ENCODE measurements around the gene CDKN2D. TPM values are rescaled to one million over a fixed set of nuclear protein-coding genes. Genes with fewer than 3 reads are reported as not detected.

Gene CDKN2D
- total RNA-seq, 2 donors from 2014 or later = 3.7 to 8.2 TPM

- no peaks in the 10 kb centered on the region for H3K9me3 ChIP-seq
- H3K27ac ChIP-seq = peak overlapping the region; percentile 83 to 86
- intact Hi-C loops (cut with DNase I) = loop anchor here (5.0 kb wide), 1 partner anchor 63 kb away; the partner anchor contains the start of gene KEAP1
- no peak for DNase-seq (ENCODE audit: low spot score)
- TF ChIP-seq POLR2AphosphoS5 (IDR thresholded peaks at IDR 0.05) = no peak
- TF ChIP-seq POLR2A (IDR thresholded peaks at IDR 0.05) = no peak
- TF ChIP-seq, protein P1, sequence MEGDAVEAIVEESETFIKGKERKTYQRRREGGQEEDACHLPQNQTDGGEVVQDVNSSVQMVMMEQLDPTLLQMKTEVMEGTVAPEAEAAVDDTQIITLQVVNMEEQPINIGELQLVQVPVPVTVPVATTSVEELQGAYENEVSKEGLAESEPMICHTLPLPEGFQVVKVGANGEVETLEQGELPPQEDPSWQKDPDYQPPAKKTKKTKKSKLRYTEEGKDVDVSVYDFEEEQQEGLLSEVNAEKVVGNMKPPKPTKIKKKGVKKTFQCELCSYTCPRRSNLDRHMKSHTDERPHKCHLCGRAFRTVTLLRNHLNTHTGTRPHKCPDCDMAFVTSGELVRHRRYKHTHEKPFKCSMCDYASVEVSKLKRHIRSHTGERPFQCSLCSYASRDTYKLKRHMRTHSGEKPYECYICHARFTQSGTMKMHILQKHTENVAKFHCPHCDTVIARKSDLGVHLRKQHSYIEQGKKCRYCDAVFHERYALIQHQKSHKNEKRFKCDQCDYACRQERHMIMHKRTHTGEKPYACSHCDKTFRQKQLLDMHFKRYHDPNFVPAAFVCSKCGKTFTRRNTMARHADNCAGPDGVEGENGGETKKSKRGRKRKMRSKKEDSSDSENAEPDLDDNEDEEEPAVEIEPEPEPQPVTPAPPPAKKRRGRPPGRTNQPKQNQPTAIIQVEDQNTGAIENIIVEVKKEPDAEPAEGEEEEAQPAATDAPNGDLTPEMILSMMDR (IDR thresholded peaks at IDR 0.05) = no peak
- H3K36me3 ChIP-seq = peaks cover 0 to 6% of the 10 kb centered on the region in 2 donors
- H3K4me3 ChIP-seq = peak overlapping the region; percentile 81 to 92
- WGBS = 9% methylated on average over 10 of the region's 10 CpGs
- peaks cover 16% of the 10 kb centered on the region for H3K4me1 ChIP-seq (replicated peaks)
- H3K27me3 ChIP-seq (replicated peaks; ENCODE audit: insufficient read depth) = no peaks in the 10 kb centered on the region
Measured at GRCh38 chr19:10565028-10565566, 3.7 kb downstream of the CDKN2D start.

GRCh38 chr19:10562609-10563008, 6.2 kb downstream of the CDKN2D start:
- intact Hi-C loops (cut with DNase I) = no loop called here
- Histone ChIP-seq H3K27ac (no peak overlapping the region), H3K4me3 (no peak overlapping the region), H3K9me3 (no peaks in the 10 kb centered on the region), H3K4me1 (replicated peaks) (peaks cover 10% of the 10 kb centered on the region), H3K36me3 (peaks cover 2 to 16% of the 10 kb centered on the region in 2 donors), H3K27me3 (replicated peaks; ENCODE audit: insufficient read depth) (no peaks in the 10 kb centered on the region)
- TF ChIP-seq, protein P1 (IDR thresholded peaks at IDR 0.05) = no peak
- TF ChIP-seq POLR2AphosphoS5 (IDR thresholded peaks at IDR 0.05) (no peak), POLR2A (IDR thresholded peaks at IDR 0.05) (no peak)
- WGBS = 95% methylated on average over 5 of the region's 5 CpGs
- DNase-seq (ENCODE audit: low spot score) = no peak

DNA sequence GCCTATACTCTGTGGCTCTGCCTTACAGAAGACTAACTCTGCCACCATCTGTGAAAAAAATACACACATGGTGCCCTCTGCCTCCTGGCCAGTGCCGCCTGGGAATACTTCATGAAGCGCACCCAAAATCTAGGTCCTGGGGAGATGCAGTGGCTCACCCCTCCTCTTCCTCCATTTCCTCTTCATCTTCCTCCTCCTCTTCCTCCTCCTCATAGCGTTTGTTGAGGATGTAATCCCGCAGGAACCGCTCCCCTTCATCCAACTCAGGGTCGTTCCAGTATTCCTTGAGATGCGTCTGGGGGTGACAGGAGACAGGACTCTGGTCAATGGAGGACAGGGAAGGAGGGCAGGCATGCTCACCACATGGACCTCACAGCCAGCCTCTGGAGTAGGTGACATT, 8.6 kb downstream of the CDKN2D start:
- intact Hi-C loops (cut with DNase I) = no loop called here
- H3K36me3 ChIP-seq = peaks cover 8 to 16% of the 10 kb centered on the region in 2 donors

GRCh38 chr19:10557603-10558197, 11.1 kb downstream of the CDKN2D start:
- no peak for DNase-seq (ENCODE audit: low spot score)
- intact Hi-C loops (cut with DNase I) = no loop called here
- whole genome bisulfite sequencing = 90% methylated on average over 33 of the region's 33 CpGs
- TF ChIP-seq, protein P1 (IDR thresholded peaks at IDR 0.05) = no peak
- no peak for TF ChIP-seq POLR2AphosphoS5 (IDR thresholded peaks at IDR 0.05)
- TF ChIP-seq POLR2A (IDR thresholded peaks at IDR 0.05) = no peak
- no peaks in the 10 kb centered on the region for H3K9me3 ChIP-seq
- no peak overlapping the region for H3K27ac ChIP-seq
- H3K36me3 ChIP-seq = peaks cover 12 to 16% of the 10 kb centered on the region in 2 donors
- H3K4me3 ChIP-seq = no peak overlapping the region
- H3K27me3 ChIP-seq (replicated peaks; ENCODE audit: insufficient read depth) = no peaks in the 10 kb centered on the region
- H3K4me1 ChIP-seq (replicated peaks) = no peaks in the 10 kb centered on the region

More for the DNA sequence above, 8.6 kb downstream of the CDKN2D start:
- TF ChIP-seq POLR2A (IDR thresholded peaks at IDR 0.05) (no peak), POLR2AphosphoS5 (IDR thresholded peaks at IDR 0.05) (no peak)
- TF ChIP-seq, protein P1 (IDR thresholded peaks at IDR 0.05) = no peak
- Histone ChIP-seq H3K4me1 (replicated peaks) (peaks cover 5% of the 10 kb centered on the region), H3K9me3 (no peaks in the 10 kb centered on the region), H3K27me3 (replicated peaks; ENCODE audit: insufficient read depth) (no peaks in the 10 kb centered on the region), H3K27ac (no peak overlapping the region), H3K4me3 (no peak overlapping the region)
- WGBS = 87% methylated on average over 7 of the region's 7 CpGs
- DNase-seq (ENCODE audit: low spot score) = no peak

GRCh38 chr19:10555610-10555973, 13.2 kb downstream of the CDKN2D start:
- Histone ChIP-seq H3K27me3 (replicated peaks; ENCODE audit: insufficient read depth) (no peaks in the 10 kb centered on the region), H3K36me3 (peaks cover 12 to 23% of the 10 kb centered on the region in 2 donors), H3K27ac (peak overlapping the region; percentile 6 to 7), H3K4me1 (replicated peaks) (no peaks in the 10 kb centered on the region), H3K9me3 (no peaks in the 10 kb centered on the region), H3K4me3 (no peak overlapping the region)
- intact Hi-C loops (cut with DNase I) = no loop called here
- no peak for DNase-seq (ENCODE audit: low spot score)
- no peak for TF ChIP-seq POLR2AphosphoS5 (IDR thresholded peaks at IDR 0.05)
- TF ChIP-seq POLR2A (IDR thresholded peaks at IDR 0.05) = no peak
- TF ChIP-seq, protein P1 (IDR thresholded peaks at IDR 0.05) = no peak
- WGBS = 65% methylated on average over 7 of the region's 7 CpGs

Data from prostate gland (tissue), 2 donors.